B cell (primary cell): ENCODE results near the gene MYH13. TPM values are rescaled to one million over a fixed set of nuclear protein-coding genes. Genes with fewer than 3 reads are reported as not detected.

Experiments used
- ATAC-seq: fragments of 200-7000 bp; cut with Tn5 transposase; one replicate; pipeline ENCODE4 v1.10.0; 2021; ENCODE audit warnings: low read depth, mild to moderate bottlenecking, moderate number of reproducible peaks, moderate library complexity
- CTCF ChIA-PET: fragments of 350-600 bp; sonication (Branson Sonifier 250); formaldehyde crosslinking; loops from one replicate; lab custom pipeline; 2021; ENCODE audit warnings: antibody characterized with exemption, inconsistent platforms; lab: Charles Lee
- POLR2A ChIA-PET: fragments of 350-600 bp; sonication (Branson Sonifier 250); formaldehyde crosslinking; loops from one replicate; lab custom pipeline; 2021; ENCODE audit warnings: antibody characterized with exemption; lab: Charles Lee
- DNase-seq: peaks from one replicate; pipeline ENCODE4 v3.0.0; 2013
- H2AFZ ChIP-seq: 2 replicates; pipeline ENCODE4 v1.6.1; 2012; ENCODE audit warnings: mild to moderate bottlenecking, low read depth, low read length; ENCODE audit not compliant: insufficient read depth, poor library complexity, severe bottlenecking
- H3K27ac ChIP-seq, 2 donors: 1 replicate in 1 of 2; 2 replicates in 1 of 2; pipeline ENCODE4 v1.5.1; 2012 to 2013; ENCODE audit warnings: low read length in 2 of 2, mild to moderate bottlenecking in 2 of 2, moderate library complexity in 1 of 2
- H3K27me3 ChIP-seq, 4 experiments: fragments of 200-600 bp in 1 of 4; sonication (generic) in 1 of 4; replicated peaks in 1 of 4; 1 replicate in 2 of 4; 2 replicates in 2 of 4; pipeline versions ENCODE4 v1.6.1 to v1.7.0; 2013 to 2016; ENCODE audit warnings: low read length in 3 of 4, mild to moderate bottlenecking in 2 of 4, mixed read lengths in 1 of 4, moderate library complexity in 1 of 4; ENCODE audit not compliant: insufficient read depth in 4 of 4, control insufficient read depth in 3 of 4; ENCODE audit errors: control extremely low read depth in 1 of 4
- H3K36me3 ChIP-seq, 2 experiments: replicated peaks in 1 of 2; 1 replicate in 1 of 2; 2 replicates in 1 of 2; pipeline versions ENCODE4 v1.6.1 to v1.7.1; 2013; ENCODE audit warnings: low read length in 1 of 2; ENCODE audit not compliant: insufficient read depth in 2 of 2, control insufficient read depth in 1 of 2; ENCODE audit errors: control extremely low read depth in 1 of 2, extremely low read depth in 1 of 2
- H3K4me1 ChIP-seq, 2 donors: fragments of 200-600 bp in 1 of 2; sonication (generic) in 1 of 2; 1 replicate in 1 of 2; 2 replicates in 1 of 2; pipeline versions ENCODE4 v1.5.1 to v1.6.1; 2013 to 2017; ENCODE audit warnings: low read length in 2 of 2; ENCODE audit not compliant: control insufficient read depth in 2 of 2, insufficient read depth in 2 of 2
- H3K4me2 ChIP-seq: replicated peaks from 2 replicates; pipeline ENCODE3; 2012; ENCODE audit warnings: mild to moderate bottlenecking, low read depth, low read length; ENCODE audit not compliant: poor library complexity, severe bottlenecking
- H3K4me3 ChIP-seq, 5 experiments: fragments of 200-600 bp in 1 of 5; sonication (generic) in 1 of 5; 1 replicate in 3 of 5; 2 replicates in 2 of 5; pipeline versions ENCODE4 v1.5.1 to v1.7.0; 2011 to 2016; ENCODE audit warnings: low read length in 4 of 5, mild to moderate bottlenecking in 4 of 5, low read depth in 2 of 5, control low read depth in 1 of 5, moderate library complexity in 1 of 5; ENCODE audit not compliant: insufficient read depth in 1 of 5; ENCODE audit errors: control extremely low read depth in 1 of 5, extremely low read depth in 1 of 5
- H3K79me2 ChIP-seq: fragments of 200-600 bp; sonication (generic); one replicate; pipeline ENCODE4 v1.6.0; 2016; ENCODE audit warnings: low read length; ENCODE audit not compliant: control insufficient read depth, insufficient read depth
- H3K9ac ChIP-seq: fragments of 200-600 bp; sonication (generic); 2 replicates; pipeline ENCODE4 v1.6.1; 2017; ENCODE audit warnings: mild to moderate bottlenecking, low read length, moderate library complexity
- H3K9me3 ChIP-seq, 3 donors: one replicate each; pipeline versions ENCODE4 v1.6.1 to v1.7.1; 2013; ENCODE audit warnings: low read length in 2 of 3; ENCODE audit not compliant: control insufficient read depth in 2 of 3, insufficient read depth in 1 of 3; ENCODE audit errors: control extremely low read depth in 1 of 3
- H4K20me1 ChIP-seq: 2 replicates; pipeline ENCODE4 v1.6.0; 2012; ENCODE audit warnings: mild to moderate bottlenecking, low read length; ENCODE audit not compliant: insufficient read depth, control insufficient read depth, poor library complexity, severe bottlenecking
- H3K27ac Mint-ChIP-seq: one replicate; pipeline ENCODE4 v1.8.0; 2021; ENCODE audit warnings: mixed read lengths
- H3K27me3 Mint-ChIP-seq: one replicate; pipeline ENCODE4 v1.8.0; 2021; ENCODE audit warnings: mixed read lengths
- H3K4me1 Mint-ChIP-seq: one replicate; pipeline ENCODE4 v1.8.0; 2021; ENCODE audit warnings: mixed read lengths
- H3K4me3 Mint-ChIP-seq: one replicate; pipeline ENCODE4 v1.8.0; 2021; ENCODE audit warnings: mixed read lengths
- H3K9me3 Mint-ChIP-seq: one replicate; pipeline ENCODE4 v1.8.0; 2022; ENCODE audit warnings: mixed read lengths; ENCODE audit not compliant: insufficient read depth
- EZH2 ChIP-seq: IDR thresholded peaks from 2 replicates; pipeline ENCODE4 v1.6.1; 2012; ENCODE audit warnings: borderline replicate concordance, low read depth, mild to moderate bottlenecking, moderate library complexity, low read length; ENCODE audit not compliant: insufficient read depth, poor library complexity, severe bottlenecking
- WGBS: methylation state at CpG from one replicate; pipeline ENCODE4 v1.1.5; 2013; ENCODE audit warnings: missing lambda C conversion rate; ENCODE audit not compliant: insufficient coverage; 5-methylcytosine and 5-hydroxymethylcytosine counted together
- intact Hi-C: fragments of 100-400 bp; cut with micrococcal nuclease; formaldehyde crosslinking; loops from one replicate; pipeline ENCODE4 v1.10.0; 2022
- polyA minus RNA-seq: library from RNA; depleted of rRNA, polyadenylated mRNA; stranded (reverse); fragments of >200 nt; gene quantifications from 2 replicates; pipeline ENCODE4 v1.2.3, GENCODE V29; 2012
- polyA plus RNA-seq: library from polyadenylated mRNA; depleted of rRNA; stranded (reverse); fragments of >200 nt; gene quantifications from 2 replicates; pipeline ENCODE4 v1.2.3, GENCODE V29; 2012
- total RNA-seq, 2 donors: library from RNA; stranded (reverse); fragments of 120-200 nt in 1 of 2; gene quantifications; 1 replicate in 1 of 2; 2 replicates in 1 of 2; pipeline versions ENCODE4 v1.2.3 to v1.2.4, GENCODE V29; 2013 to 2022
- TF ChIP-seq, protein P1 (sequence below): fragments of 200-600 bp; IDR thresholded peaks from one replicate; pipeline ENCODE4 v1.8.0; 2022; ENCODE audit warnings: antibody characterized with exemption, mild to moderate bottlenecking

The MYH13 gene
- total RNA-seq (not detected in 2 replicates), polyA plus RNA-seq (not detected in 2 replicates), polyA minus RNA-seq (not detected in 2 replicates)
- not detected for total RNA-seq (2013)

GRCh38 chr17:10372906-10373305 lies at the start of gene MYH13:
Gene MYH13, minus strand, starts transcription at chr17:10373006. Its CDS starts 8,476 bp downstream, at chr17:10364530.
- CTCF ChIA-PET: no interaction called here

DNA sequence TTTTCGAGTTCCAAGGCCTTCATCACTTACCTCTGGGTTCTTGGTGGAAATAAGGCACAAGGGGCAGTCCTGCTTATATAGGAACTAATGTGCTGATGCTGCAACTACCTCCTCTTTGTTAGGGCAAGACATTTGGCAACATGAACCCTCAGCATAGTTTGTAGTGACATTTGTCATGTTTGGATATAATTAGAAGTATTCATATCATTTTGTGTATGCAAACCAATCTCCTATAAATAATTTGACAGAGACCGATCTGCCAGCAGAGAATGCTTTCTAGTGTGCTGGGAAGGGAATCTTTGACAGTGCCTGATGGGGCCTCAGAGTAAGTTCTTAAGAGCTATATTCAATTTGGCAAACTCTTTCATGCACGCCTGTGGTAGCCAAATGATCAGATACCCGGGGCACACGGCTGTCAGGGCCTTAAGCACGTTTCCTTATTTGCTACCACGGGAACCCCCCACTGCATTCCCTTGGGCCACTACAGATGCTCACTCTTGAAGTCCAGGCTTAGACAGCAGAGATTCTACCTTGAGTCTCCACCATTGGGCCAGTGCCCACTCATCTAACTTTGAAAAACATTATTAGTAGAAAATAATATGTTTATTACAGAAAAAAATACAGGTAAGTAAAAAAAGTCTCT lies 49.2 kb upstream of the MYH13 start, which contains the start of gene MYH8:
Gene MYH8 (minus strand): TSS at position 51 of the 643 bp plus-strand sequence. CDS start 1,723 bp downstream, outside the sequence.
- H3K4me1 Mint-ChIP-seq: no peaks in the 10 kb centered on the region
- Histone ChIP-seq H2AFZ (no peak within 1 kb of the TSS), H3K36me3 (no peaks in the 10 kb centered on the region), H3K4me3 (no peak within 1 kb of the TSS), H3K9me3 (peaks cover 0 to 1% (median 0%) of the 10 kb centered on the region in 3 donors), H3K9ac (no peak within 1 kb of the TSS), H3K4me2 (no peak within 1 kb of the TSS), H4K20me1 (no peaks in the 10 kb centered on the region), H3K79me2 (no peaks in the 10 kb centered on the region), H3K27me3 (no peaks in the 10 kb centered on the region), H3K27ac (no peak within 1 kb of the TSS), H3K4me1 (no peaks in the 10 kb centered on the region)
- ATAC-seq: no peak
- DNase-seq: no peak
- no peaks in the 10 kb centered on the region for H3K9me3 Mint-ChIP-seq
- no peak within 1 kb of the TSS for H3K27ac Mint-ChIP-seq
- no peak within 1 kb of the TSS for H3K4me3 Mint-ChIP-seq
- TF ChIP-seq EZH2: no peak
- TF ChIP-seq, protein P1, sequence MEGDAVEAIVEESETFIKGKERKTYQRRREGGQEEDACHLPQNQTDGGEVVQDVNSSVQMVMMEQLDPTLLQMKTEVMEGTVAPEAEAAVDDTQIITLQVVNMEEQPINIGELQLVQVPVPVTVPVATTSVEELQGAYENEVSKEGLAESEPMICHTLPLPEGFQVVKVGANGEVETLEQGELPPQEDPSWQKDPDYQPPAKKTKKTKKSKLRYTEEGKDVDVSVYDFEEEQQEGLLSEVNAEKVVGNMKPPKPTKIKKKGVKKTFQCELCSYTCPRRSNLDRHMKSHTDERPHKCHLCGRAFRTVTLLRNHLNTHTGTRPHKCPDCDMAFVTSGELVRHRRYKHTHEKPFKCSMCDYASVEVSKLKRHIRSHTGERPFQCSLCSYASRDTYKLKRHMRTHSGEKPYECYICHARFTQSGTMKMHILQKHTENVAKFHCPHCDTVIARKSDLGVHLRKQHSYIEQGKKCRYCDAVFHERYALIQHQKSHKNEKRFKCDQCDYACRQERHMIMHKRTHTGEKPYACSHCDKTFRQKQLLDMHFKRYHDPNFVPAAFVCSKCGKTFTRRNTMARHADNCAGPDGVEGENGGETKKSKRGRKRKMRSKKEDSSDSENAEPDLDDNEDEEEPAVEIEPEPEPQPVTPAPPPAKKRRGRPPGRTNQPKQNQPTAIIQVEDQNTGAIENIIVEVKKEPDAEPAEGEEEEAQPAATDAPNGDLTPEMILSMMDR: no peak
- H3K27me3 Mint-ChIP-seq: peaks cover 10% of the 10 kb centered on the region
- POLR2A ChIA-PET: no interaction called here
- CTCF ChIA-PET: no interaction called here
- 49% methylated on average over 4 of the region's 7 CpGs for WGBS
- intact Hi-C loops: no loop called here

More at GRCh38 chr17:10372906-10373305, at the start of gene MYH13:
- H3K9me3 Mint-ChIP-seq: no peaks in the 10 kb centered on the region
- no peak for ATAC-seq
- H4K20me1 ChIP-seq: no peaks in the 10 kb centered on the region
- H3K79me2 ChIP-seq: no peaks in the 10 kb centered on the region
- peaks cover 0 to 2% (median 0%) of the 10 kb centered on the region in 3 donors for H3K9me3 ChIP-seq
- H3K27me3 ChIP-seq: no peaks in the 10 kb centered on the region
- WGBS: 72% methylated on average over 4 of the region's 5 CpGs
- intact Hi-C loops: no loop called here
- H3K4me1 Mint-ChIP-seq: no peaks in the 10 kb centered on the region
- no peaks in the 10 kb centered on the region for H3K4me1 ChIP-seq
- H3K4me3 ChIP-seq: no peak within 1 kb of the TSS
- TF ChIP-seq, protein P1: no peak
- TF ChIP-seq EZH2: no peak
- H3K9ac ChIP-seq: no peak within 1 kb of the TSS
- H3K4me3 Mint-ChIP-seq: no peak within 1 kb of the TSS
- no peak within 1 kb of the TSS for H3K4me2 ChIP-seq
- DNase-seq: no peak
- H3K36me3 ChIP-seq: no peaks in the 10 kb centered on the region
- peaks cover 20% of the 10 kb centered on the region for H3K27me3 Mint-ChIP-seq
- H3K27ac ChIP-seq: no peak within 1 kb of the TSS
- H3K27ac Mint-ChIP-seq: no peak within 1 kb of the TSS
- no peak within 1 kb of the TSS for H2AFZ ChIP-seq
- POLR2A ChIA-PET: no interaction called here
